GM21576 (cell line): Measurements from ENCODE around the gene FGF14.

Experiments used
- ATAC-seq: cut with Tn5 transposase; IDR thresholded peaks from one replicate; pipeline ENCODE4 v1.9.1; 2021; ENCODE audit warnings: mild to moderate bottlenecking, moderate library complexity; ENCODE audit not compliant: unreplicated experiment

The FGF14 gene

DNA sequence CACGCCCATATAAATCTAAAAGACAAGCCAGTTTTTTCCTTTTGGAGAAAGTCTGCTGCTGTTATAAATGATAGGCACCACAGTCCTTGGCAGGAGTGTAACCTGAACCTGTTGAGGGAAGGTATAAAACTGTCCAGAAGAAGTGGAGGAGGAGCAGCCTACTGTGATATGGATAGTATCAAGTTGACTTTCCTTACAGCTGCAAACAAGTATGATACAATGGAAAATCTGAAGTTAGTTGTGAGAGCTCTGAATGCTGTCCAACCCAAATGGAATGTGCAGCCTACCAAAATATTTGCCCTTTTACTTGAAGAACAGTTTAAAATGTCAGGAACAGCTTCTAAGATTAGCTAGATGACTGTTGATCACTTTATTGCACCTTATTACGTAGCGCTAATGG is 399.6 kb downstream of the FGF14 start:
- ATAC-seq, result no peak

DNA sequence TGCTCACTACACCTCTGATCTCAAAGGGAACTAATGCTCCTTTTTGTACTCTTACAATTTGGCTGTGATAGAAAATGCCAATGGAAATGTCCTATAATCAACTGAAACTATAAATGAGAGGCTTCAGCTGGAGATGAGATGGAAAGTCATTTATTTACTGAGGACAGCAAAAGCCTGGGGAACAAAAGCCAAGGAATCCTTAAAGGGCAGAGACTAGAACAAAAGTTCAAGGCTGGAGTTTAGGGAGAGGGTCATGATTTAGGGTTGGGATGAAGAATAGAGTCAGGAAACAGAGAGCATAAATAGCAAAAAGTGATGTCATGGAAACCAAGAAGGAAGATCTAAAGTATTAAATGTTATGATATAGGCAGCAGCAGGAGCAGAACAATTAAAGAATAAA is 401.1 kb downstream of the FGF14 start:
- no peak for ATAC-seq

DNA sequence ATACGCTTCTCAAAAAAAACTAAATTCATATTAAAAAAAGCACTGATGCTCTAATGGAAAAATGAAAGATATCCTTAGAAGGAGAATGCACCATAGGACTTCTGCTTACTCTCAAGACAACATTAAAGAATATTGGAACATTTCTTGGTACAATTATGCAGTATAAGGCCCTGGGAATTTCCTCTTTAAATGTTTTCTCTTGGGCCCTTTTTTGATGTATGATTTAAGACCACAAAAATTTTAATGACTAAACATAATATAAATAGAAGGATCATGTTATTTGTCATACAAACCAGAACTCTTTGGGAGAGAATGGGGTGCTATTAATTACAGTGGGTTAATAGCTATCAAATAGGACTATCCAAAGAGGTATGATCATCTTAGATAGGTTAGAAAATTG is 403.7 kb downstream of the FGF14 start:
- no peak for ATAC-seq

DNA sequence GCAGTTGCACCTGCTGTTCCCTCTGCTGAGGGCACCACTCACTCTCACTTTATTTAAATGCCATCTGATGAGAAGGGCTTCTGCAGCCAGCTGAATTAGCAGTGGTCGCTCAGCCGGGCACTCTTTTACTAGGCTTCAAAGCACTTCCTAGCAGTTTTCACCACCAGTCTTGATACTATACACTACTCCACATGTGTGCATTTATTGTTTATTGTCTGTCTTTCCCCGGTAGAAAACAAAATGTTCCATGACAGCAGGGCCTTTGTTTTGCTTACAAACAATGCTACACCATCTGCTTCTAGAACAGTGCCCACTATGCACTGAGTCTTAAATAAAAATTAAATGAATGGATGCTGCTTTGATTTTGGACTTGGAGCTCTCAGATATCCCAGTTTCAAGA is 404.9 kb downstream of the FGF14 start:
- no peak for ATAC-seq

DNA sequence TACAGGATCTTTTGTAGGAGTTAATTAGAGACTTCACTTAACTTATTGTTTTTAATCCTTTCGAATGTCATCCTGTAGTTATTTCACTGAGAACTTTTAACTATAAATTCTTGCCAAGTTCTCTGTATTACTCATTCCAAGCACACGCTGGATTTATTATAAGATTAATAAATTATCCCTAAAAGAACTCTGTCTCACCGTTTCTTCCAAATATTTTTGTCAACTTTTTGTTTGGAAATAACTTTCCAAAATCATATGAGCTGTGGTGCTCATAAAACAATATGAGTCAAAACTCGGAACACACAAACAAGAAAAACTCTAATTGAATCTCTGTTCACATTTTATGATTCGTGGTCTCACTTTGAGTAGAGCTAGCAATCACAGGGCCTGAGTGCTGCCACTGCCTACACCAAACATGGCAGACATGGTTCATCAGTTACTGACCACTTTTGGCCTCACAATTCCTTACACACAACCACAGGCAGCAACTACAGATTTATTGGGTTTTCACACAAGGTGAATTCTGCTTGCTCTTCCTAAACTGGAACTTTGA is 412.0 kb downstream of the FGF14 start:
- ATAC-seq, result no peak

DNA sequence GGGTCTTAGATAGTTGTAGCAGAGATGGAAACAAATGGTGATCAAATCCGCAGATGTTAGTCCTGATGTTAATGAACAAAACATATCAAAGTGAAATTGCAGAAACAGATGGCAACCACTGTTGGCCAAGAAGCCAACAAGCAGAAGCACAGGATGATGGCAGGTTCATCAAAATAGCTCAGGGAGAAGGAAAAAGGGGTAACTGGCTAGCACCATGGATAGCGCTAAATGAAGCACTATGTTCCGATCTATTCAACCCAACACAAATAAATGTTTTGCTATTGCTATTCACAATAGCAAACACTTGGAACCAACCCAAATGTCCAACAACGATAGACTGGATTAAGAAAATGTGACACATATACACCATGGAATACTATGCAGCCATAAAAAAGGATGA is 413.7 kb downstream of the FGF14 start:
- no peak for ATAC-seq

DNA sequence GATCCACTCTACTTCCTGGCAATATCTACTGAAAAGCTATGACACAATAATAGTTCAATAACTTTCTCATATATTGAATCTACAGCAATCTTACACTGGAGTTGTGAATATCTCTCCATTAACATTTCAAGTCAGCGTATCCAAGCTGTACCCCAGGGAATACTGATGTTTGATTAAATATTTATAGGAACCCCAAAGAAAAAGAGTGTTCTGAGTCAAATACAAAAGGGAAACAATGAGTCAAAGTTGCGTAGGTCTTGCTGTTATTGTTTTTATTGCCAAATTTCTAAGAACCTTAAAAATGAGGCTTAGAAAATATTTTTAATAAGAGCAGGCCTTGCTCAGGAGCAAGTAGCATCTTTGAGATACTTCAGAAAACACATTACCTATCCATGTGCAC is 415.5 kb downstream of the FGF14 start:
- no peak for ATAC-seq

DNA sequence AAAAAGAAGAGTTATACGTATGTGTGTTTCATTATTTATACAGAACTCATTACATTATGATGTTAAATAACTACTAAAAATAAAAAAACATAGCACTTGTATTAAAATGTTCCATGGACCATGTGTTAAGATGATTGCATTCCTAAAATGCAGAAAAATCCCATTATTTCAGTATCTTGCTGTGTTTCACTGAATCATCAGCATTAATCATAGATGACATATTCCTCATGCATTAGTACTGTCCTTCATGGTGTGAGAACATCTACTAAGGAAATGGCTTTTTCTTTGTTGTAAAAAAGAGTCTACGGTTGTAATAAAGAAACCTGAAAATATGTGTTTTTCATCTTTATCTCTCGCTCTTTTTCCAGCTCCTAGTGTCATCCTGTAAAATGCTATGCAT is 416.5 kb downstream of the FGF14 start:
- no peak for ATAC-seq

DNA sequence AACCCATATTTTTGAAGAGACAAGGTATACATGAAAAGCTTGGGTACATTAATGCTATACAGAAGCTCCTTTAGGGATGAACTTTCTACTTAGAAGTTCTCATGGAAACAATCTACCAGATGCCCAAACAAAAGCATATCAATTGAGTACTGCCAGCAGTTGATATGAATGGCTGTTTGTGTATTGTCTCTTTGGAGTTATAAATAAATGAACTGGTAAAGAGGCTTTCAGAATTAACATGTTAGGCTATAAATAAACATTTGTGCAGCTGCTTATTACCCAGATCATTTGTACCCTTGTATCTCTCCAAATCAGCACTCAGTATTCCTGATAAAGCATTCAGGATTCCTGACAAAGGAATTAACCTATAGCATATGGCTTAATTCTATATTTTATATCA is 418.9 kb downstream of the FGF14 start:
- ATAC-seq, result no peak

DNA sequence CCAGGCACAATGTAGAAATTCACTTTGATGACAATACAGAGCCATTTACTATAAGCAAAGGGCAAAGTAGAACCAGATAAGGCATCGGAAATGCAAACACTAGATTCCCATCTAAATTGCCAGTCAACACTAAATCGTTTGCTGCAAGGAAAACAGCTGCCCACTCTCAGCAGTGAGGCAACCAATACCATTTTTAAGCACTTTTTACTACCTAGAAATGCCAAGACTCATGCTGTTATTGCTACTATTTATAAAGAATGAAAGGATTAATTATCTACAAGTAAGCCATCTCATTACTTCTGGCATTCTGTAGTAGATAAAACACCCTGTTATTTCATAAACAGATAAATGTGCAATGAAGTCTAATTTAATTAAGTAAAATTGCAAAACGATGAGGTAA is 422.0 kb downstream of the FGF14 start:
- ATAC-seq, result no peak

DNA sequence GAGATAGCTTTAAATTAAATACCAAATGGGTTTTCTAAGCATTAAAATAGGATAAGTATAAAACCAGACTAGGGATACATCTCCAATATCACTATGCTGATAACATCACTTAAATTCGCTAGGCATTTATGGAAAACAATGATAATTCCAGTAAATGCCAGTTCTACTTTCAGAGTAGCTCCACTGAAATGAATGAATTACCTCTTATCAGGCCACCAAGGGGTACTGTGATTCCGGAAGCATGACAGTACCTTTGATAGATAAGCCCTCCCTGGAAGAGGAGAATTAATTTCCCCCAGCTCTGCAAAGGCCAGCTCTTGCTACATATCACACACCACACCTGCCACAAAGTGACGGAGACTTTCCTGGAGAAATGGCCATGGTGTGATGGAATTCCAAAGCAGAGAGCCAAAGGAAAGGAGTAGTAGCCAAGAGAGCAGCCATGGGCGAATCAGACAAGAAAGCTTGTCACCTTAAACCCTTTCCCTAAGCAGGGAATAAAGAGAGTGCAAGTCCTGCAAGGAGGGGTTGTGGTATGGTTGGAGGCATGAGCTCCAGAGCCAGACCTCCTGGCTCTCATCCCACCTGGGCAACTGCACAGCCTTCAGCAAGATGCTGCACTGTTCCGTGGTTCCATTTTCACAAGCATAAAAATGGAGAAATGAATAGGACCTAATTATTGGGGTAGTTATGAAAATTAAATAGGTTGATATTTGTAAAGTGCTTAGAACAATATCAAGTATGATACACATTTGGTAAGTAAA is 423.1 kb downstream of the FGF14 start:
- ATAC-seq, result no peak

DNA sequence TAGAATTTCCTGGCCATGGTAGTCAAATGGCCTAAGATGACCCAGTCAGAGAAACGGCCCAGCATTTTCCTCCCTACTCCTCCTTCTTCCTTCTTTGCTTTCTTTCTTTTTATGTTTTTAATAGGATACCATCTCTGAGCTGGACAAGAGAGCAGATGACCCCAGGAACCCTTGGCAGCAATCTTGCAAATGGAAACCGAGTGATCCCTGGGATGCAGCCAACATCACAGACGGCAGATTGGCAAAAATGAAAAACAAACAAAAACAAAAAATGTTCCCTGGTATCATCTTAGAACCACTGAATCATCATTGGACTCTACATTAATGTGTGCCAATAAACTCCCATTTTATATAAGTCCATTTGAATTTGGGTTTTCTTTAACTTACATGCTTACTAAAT is 424.4 kb downstream of the FGF14 start:
- ATAC-seq, result no peak

DNA sequence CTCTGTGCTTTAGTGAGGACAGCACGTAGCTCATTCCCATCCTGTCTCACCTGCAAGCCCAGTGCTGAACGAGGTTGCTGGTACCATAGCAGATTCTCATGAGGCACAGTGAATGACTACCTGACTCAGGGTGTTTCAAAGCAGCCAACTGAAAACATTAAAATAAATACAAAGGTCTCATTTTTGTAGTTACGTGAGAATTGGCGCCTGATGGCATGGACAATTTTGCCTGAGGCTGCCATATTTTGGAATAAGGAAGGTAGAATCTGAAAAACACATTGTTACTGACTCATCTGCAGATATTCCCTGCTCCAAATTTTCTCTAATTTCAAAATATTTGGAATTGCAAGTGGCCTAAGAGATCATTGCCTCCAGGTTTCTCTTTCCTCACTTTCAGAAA is 429.7 kb downstream of the FGF14 start:
- ATAC-seq, result no peak

DNA sequence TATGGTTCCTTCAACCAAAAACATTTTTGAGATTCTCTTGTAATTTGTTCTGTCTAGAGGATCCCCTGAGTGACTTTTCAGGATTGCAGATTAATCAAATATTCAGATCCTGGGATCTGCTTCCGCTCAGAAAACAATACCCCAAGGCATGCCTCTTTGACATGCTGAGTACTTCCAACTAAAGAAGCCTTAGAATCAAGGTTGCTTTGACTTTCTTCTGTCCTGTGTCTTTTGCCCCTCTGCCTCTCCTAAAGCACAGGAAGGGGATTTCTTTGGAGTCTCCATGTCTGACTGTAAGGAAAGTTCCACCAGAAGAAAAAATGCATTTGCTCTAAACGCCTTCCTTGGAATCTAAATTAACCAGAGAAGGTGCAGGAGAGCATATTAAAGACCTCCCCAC is 431.5 kb downstream of the FGF14 start:
- ATAC-seq, result no peak

DNA sequence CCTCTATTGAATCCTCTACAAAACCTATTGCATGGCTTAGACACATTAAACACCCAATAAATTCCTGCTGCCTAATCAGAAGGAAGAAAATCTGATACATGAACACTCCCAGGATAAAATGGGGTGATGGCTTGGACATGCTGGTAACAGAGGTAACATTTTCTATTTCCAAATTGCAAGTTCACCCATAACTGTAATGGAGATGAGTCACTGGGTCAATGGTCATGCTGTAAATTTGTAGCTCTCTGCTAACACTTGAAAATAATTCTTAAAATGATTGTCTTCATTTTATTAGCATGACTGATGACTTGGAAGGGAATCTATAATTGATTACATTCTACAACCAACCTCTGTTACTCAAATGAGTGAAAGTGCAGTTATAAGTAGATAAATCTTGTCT is 434.1 kb downstream of the FGF14 start:
- no peak for ATAC-seq

DNA sequence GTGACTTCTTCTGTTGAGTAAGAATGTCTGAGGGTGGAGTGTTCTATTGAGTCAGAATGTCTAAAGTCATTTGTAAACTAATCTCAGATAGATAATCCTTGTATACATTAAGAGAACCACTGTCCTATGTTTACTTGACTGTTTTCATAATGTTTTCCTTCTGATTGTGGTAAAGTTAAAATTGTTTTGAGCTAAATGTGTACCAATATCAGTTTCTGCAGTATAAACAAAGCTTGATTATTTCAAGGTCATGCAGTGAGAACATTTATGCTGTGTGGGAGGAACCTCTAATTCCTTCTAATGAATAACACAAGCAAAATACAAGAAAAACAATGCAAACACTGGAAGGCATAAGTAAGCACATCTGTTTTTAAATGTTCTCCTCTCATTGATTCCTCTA is 434.6 kb downstream of the FGF14 start:
- ATAC-seq, result no peak

DNA sequence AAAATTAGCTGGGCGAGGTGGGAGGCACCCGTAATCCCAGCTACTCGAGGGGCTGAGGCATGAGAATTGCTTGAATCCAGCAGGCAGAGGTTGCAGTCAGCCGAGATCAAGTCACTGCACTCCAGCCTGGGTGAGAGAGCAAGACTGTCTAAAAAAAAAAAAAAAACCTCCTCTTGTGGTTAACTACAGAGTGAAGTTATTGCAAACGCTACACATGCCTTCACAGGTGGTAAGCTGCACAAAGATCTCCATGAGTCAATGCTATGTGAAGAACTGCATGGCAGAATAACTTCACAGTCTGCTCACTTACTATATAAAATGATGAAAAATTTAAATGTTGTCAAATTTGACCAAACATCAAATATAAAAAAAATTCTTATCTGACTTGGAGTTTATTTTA is 436.8 kb downstream of the FGF14 start:
- ATAC-seq, result no peak

DNA sequence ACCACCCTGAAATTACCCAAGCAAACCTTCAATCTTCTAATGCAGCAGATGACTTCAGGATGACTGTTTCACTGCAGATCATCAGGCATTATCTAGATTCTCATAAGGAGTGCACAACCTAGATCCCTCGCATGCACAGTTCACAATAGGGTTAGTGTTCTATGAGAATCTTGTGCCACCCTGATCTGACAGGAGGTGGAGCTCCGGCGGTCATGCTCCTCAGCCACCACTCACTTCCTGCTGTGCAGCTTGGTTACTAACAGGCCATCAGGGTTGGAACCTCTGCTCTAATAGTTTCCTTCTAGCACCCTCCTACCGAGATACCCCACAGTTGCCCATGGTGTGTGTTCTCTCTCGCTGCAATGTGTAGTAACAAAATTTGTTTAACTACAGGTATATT is 442.8 kb downstream of the FGF14 start:
- ATAC-seq, result no peak

DNA sequence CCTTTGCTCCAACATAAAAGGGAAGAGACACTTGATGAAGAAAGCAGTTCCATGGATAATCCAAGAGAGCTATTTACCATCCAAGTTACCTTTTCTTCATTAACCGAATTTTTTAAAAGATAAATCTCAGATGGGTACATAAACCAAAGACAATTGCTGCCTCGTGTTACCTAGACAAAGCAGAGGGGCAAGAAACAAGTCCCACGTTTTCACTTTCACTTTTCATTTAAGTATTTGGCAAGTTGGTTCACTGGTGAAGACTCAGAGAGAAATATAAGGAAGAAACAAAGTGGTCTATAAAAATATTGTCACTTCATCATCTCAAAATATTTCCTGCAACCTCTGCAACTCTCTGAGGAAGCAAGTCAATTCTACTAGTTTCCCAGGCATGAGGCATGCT is 446.1 kb downstream of the FGF14 start:
- peak; percentile 54 for ATAC-seq

DNA sequence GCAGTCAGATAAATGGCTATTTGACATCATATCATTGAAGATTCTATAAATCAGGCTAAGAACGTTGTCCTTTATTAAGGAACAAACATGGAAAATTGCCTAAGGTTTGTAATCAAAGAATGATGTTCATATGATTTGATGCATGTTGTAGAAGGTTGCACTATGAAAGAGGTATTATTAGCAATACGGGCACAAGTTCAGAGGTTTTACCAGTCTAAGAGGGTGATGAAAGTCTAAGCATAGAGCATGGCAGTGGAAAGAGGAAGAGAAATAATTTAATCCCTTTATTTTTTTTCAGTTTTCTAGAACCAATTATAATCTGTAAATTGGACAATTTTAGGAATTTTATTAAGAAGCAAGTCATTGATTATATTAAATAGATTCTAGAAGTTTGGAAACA is 450.7 kb downstream of the FGF14 start:
- no peak for ATAC-seq

DNA sequence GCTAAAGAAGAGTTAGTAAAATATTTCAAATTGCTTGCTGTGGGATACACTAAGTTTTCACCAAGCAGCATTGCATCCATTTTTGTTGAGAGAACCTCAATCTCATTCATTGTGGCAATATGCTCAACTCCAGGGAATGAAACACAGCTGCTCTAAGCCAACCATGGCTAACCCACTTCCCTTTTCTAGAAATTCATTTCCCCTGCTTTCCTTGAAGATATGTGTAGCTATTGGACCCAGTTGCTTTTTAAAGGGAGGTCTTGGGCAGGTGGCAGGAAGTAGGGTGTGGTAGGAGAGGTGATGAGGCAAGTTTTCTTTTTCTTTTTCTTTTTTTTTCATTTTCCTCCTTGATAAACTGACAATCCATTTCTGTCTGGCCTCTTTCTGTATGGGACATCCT is 452.2 kb downstream of the FGF14 start:
- ATAC-seq, result no peak

DNA sequence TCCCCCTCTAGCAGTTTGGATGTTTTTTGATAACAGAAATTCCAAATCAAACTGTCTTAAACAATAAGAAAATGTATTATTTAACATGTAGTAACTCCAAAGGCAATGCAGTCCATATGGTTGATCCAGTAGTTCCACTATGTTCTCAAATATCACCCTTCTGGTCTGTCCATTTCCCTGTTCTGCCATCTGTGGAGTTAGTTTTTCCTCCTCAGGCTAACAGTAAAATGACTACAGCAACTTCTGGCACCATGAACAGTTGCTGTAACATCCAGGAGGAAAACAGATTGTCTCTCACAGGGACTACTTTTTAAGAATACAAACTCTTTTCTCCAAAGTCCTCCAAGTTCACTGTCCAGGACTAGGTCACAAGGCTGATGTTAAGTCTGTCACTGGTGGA is 455.4 kb downstream of the FGF14 start:
- no peak for ATAC-seq

DNA sequence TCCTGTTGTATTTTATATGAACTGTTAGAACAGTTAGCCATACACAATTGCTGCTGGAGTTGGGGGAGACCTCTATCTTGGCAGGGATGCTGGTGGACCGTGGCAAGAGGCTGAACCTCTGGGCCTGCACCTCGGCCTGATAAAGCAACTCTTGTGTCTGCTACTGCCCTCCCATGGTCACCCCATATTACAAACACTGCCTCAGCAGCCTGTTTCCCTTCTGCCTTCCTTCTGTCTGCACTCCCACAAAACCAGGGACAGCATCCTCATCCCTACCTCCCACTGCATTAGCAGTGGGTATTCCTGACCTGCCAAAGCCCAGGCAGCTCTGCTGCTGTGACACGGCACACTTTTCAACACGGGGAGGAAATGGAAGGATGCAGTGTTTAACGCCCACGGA is 456.4 kb downstream of the FGF14 start:
- no peak for ATAC-seq
